LNCaP clone FGC (cell line): ENCODE measurements around the gene RFNG.

Source experiments
- DNase-seq: peaks from one replicate; pipeline ENCODE4 v3.0.0-alpha.2; 2011; ENCODE audit warnings: low read depth
- H3K4me3 ChIP-seq: 2 replicates; pipeline ENCODE4 v1.5.1; 2011; ENCODE audit warnings: mild to moderate bottlenecking, low read depth, low read length, control low read depth
- TF ChIP-seq, protein P1 (sequence below): IDR thresholded peaks from 2 replicates; pipeline ENCODE4 v1.5.1; 2012; ENCODE audit warnings: mild to moderate bottlenecking; ENCODE audit not compliant: control insufficient read depth, insufficient read depth; ENCODE audit errors: extremely low read depth

Gene RFNG

DNA sequence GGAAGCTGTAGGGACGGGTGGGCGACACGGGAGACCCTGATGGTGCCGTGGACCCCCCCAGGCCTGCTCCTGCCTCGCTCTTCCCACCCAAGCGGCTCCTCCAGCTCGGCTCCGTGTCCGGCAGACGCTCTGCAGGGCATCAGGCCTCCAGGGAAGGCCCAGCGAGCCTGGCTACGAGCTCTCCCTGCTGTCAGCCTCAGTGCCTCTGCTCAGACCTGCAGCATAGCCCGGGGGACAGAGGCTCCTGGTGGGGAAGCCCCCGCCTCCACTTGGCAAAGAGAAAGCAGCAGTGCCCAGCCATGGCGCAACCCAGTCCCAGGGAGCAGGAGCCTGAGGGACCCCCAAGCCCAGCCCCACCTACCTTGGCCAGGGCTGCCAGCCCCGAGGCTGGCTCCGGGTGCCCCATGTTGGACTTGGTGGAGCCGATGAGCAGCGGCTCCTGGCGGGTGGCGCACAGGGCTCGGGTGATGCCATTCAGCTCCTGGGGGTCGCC lies 40.5 kb upstream of the RFNG start:
- no peak overlapping the region for H3K4me3 ChIP-seq
- TF ChIP-seq, protein P1, sequence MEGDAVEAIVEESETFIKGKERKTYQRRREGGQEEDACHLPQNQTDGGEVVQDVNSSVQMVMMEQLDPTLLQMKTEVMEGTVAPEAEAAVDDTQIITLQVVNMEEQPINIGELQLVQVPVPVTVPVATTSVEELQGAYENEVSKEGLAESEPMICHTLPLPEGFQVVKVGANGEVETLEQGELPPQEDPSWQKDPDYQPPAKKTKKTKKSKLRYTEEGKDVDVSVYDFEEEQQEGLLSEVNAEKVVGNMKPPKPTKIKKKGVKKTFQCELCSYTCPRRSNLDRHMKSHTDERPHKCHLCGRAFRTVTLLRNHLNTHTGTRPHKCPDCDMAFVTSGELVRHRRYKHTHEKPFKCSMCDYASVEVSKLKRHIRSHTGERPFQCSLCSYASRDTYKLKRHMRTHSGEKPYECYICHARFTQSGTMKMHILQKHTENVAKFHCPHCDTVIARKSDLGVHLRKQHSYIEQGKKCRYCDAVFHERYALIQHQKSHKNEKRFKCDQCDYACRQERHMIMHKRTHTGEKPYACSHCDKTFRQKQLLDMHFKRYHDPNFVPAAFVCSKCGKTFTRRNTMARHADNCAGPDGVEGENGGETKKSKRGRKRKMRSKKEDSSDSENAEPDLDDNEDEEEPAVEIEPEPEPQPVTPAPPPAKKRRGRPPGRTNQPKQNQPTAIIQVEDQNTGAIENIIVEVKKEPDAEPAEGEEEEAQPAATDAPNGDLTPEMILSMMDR, result no peak
- no peak for DNase-seq

DNA sequence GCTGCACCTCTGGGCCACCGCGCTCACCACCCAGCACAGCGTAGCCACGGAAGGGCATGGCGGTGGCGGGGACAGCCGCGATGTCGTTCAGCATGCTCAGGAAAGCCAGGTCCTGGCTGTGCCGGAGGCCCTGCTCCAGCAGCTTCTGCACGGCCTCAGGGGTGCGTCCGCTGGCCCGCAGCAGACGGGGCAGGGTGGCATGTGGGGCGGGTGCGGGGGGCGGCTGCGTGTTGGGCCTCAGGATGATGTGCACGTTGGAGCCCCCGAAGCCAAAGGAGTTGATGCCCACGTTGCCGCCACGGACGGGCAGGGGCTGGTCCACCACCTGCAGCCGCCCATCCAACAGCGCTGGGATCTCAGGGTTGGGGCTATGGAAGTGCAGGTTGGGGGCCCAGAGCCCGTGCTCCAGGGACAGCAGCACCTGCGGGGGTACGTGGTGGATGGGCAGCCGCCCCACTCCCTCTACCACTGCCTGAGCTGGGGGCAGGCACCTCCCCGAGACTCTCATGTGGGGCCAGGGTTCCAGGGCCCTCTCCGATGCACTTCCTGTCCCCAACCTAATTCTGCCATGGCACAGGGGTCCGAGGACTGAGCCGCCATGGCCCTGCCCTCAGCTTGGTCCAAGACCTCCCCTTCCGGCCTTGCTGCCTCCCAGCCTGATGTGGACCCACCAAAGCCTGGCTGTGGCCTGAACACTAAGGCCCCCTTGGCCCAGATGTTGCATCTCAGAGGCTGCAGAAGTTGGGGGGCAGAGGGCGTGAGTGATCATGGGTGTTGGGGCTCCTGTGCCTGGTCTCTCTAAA lies 39.9 kb upstream of the RFNG start:
- no peak overlapping the region for H3K4me3 ChIP-seq
- TF ChIP-seq, protein P1, result no peak
- DNase-seq, result no peak

DNA sequence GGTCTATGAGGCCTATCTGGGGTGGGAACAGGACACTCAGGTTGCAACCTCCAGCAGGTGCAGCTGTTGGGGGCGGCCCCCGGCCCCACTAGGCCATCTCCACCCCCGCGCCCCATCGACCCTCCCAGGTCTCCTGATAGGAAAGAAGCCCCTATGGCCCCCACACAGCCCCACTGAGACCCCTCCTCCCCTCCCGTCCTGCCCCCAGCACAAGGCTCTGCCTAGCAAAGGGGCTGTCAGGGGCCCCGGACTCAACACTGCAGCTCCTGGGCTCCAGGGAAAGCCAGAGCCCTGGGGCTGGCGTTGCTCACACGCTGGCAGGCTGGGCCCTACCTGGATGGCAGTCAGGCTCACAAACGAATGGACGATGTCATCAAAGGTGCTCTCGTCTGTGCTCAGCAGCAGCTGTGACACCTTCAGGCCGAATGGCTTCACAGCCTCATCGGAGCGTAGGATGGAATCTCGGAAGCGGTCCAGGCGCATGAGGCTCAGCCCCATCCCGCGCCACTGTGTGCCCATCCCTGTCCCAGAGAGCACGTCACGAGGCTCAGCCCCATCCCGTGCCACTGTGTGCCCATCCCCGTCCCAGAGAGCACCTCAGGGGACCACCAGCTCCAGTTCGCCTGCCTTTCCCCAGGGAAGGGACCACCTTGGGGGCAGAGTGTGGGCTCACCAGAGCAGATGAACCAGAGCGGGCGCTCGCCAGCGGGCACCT lies 39.1 kb upstream of the RFNG start:
- TF ChIP-seq, protein P1, result no peak
- H3K4me3 ChIP-seq, result no peak overlapping the region
- DNase-seq, result no peak

DNA sequence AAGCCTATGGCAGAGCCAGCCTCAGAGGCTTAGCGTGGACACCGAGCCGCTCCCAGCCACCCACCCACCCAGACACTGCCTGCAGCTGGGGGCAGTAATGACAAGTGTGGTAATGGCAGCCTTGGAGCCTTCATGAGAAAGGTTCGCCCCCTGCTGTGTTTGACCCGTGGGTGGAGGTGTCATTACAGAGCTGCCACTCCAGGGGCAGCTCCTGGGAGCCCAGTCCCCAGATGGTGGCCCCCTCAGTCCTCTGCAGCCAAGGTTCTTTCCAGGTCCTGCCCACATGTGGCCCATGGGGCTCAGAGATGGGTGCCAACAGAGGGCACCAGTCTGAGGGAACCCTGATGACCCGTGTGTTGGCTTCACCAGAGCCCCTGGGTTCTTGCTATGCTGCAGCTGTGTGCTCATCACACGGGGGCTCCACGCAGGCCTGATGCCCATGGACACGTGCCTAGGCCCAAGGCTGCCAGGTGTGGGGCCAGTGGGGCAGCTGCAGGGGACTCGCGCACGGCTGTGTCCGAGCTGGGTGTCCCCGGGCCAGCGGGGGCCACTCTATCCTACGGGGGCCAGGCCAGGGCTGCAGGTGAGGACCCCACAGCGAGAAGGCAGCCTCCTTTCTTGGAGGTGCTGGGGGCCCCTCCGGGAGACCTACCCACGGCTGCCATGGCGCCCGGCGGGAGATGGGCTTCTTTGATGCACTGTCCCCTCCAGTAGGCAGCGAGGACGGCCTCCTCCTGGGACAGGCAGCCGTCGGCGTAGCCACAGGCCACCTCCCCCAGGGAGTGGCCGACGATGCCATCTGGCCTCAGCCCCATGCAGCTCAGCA lies 38.3 kb upstream of the RFNG start:
- TF ChIP-seq, protein P1, result no peak
- H3K4me3 ChIP-seq, result no peak overlapping the region
- no peak for DNase-seq

DNA sequence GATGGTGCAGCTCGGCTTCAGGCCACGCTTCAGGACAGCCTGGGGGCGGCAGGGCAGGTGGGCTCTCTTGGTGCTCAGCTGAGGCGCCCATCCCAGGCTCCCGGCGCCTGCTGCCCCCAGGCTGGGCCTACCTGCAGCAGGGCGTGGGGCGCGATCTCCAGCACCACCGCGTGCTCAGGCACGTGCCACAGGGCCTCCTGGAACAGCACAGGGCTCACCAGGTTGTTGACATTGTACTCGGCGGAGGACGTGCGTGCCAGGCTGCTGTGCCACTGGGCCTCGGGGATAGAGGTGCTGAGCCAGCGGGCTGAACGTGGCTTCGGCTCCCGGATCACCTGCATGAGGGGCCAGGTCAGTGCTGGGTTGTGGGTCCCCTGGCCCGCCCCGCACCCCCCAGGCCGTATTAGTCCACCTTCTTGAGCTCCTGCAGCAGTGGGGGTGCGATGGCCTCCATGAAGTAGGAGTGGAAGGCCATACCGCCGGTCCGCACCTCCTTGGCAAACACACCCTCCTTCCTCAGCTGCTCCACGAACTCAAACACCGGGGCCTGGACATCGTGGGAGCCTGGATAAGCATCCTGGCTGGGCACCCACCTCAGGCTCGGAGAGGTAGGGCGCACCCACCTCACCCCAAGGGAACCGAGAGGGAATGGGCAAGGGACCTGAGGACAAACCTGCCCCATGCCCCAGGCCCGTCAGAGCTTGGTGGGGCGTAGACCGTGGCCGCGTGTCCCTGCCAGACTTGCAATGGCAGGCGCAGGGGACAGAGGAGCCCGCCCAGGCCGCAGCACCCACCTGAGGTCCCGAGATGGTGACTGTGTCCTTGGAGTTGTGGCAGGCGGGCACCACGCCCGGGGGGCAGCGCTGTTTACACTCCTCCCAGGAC lies 37.5 kb upstream of the RFNG start:
- DNase-seq, result no peak
- TF ChIP-seq, protein P1, result no peak
- no peak overlapping the region for H3K4me3 ChIP-seq
